ENCODE measurements around the gene CALD1.

Gene CALD1

DNA sequence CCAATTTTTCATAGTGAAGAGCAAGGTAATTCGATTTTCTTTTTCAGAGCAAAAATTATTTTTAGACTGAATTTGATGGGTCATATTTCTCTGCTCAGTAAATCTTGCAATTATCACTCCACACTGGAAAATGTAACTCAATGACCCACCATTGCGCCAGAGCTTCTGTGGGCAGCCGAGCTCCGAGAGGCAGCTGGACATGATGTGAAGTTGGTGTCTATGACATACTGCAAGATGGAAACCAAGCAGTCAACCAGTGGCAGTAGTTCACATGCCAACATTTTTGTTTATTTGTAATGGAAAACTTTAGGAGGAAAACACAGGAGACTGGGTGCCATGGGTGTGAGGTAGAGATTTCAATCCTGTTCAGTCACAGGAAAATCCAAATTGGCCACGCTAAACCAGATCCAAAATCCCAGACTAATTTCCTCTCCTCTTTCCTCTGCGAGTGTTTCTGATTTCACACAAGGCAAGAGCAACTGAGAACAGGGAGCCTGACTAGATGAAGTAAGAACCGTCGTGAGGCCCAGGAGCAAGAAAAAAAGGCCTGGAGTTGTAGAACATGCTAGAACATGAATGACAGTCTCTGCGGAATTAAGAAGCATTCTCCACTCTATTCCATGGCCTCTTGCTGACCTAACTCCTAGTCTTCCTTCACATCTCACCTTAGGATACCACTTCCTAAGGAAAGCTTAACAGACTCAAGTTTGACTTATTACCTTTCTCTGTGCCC, 39.3 kb downstream of the CALD1 start:
- no peak for DNase-seq (ENCODE audit: insufficient read length, low spot score)
- TF ChIP-seq TAF1 (IDR thresholded peaks at IDR 0.05; ENCODE audit: low read depth, low read length): no peak
- no peak for TF ChIP-seq POLR2AphosphoS5 (IDR thresholded peaks at IDR 0.05; ENCODE audit: low read depth, low read length)
- TF ChIP-seq SPI1 (IDR thresholded peaks at IDR 0.05; ENCODE audit: low read depth, low read length): no peak
- no peak for TF ChIP-seq PAX5 (IDR thresholded peaks at IDR 0.05; ENCODE audit: insufficient read depth, low read length, severe bottlenecking)
- TF ChIP-seq POU2F2 (IDR thresholded peaks at IDR 0.05; ENCODE audit: low read depth, low read length): no peak
- no peak for TF ChIP-seq POLR2A (IDR thresholded peaks at IDR 0.05; ENCODE audit: low read depth, low read length)
- FAIRE-seq: no peak

DNA sequence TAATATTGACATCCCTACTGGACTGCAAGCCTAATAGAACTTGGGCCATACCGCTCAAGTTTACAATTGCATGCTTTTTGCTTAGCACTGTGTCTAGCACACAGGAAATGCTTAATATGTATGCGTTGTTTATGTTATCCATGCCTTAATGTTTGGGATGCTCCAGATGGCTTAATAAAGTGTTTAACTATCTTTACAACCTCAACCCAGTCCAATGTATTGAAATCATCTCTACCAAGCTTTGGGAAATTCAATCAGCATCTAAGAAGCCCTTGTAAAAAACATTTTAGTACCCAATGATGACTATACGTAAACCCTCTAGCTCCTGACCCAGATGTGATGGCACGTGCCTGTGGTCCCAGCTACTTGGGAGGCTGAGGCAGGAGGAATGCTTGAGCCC, 40.0 kb downstream of the CALD1 start:
- DNase-seq (ENCODE audit: insufficient read length, low spot score): no peak
- no peak for TF ChIP-seq POLR2AphosphoS5 (IDR thresholded peaks at IDR 0.05; ENCODE audit: low read depth, low read length)
- no peak for FAIRE-seq

DNA sequence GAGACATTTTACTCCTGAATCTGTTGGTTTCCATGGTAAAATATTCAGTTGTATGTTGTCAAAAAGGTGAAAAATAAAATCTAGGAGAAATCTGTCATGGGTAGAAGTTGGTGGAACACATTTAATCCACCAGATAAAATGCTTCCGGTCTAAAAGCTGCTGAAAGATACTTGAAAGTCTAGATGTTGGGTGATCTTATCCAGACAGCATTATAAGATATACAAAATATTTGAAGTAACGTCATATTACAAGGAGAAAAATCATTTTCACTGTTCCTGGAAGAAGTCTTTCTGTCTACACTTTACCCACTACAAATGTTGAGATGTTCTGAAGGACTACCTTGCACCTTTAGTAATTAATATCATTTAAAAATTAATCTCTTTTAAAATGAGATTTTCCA, 40.9 kb downstream of the CALD1 start:
- FAIRE-seq (no peak), DNase-seq (ENCODE audit: insufficient read length, low spot score) (no peak)
- no peak for TF ChIP-seq POLR2AphosphoS5 (IDR thresholded peaks at IDR 0.05; ENCODE audit: low read depth, low read length)
- TF ChIP-seq TAF1 (IDR thresholded peaks at IDR 0.05; ENCODE audit: low read depth, low read length): no peak
- no peak for TF ChIP-seq POLR2A (IDR thresholded peaks at IDR 0.05; ENCODE audit: low read depth, low read length)
- no peak for TF ChIP-seq POU2F2 (IDR thresholded peaks at IDR 0.05; ENCODE audit: low read depth, low read length)
- no peak for TF ChIP-seq SPI1 (IDR thresholded peaks at IDR 0.05; ENCODE audit: low read depth, low read length)
- TF ChIP-seq PAX5 (IDR thresholded peaks at IDR 0.05; ENCODE audit: insufficient read depth, low read length, severe bottlenecking): no peak

GRCh38 chr7:134820778-134821177, 41.3 kb downstream of the CALD1 start:
- no peak for TF ChIP-seq POU2F2 (IDR thresholded peaks at IDR 0.05; ENCODE audit: low read depth, low read length)
- TF ChIP-seq POLR2AphosphoS5 (IDR thresholded peaks at IDR 0.05; ENCODE audit: low read depth, low read length): no peak
- TF ChIP-seq TAF1 (IDR thresholded peaks at IDR 0.05; ENCODE audit: low read depth, low read length): no peak
- TF ChIP-seq SPI1 (IDR thresholded peaks at IDR 0.05; ENCODE audit: low read depth, low read length): no peak
- no peak for TF ChIP-seq POLR2A (IDR thresholded peaks at IDR 0.05; ENCODE audit: low read depth, low read length)
- TF ChIP-seq PAX5 (IDR thresholded peaks at IDR 0.05; ENCODE audit: insufficient read depth, low read length, severe bottlenecking): no peak
- FAIRE-seq (no peak), DNase-seq (ENCODE audit: insufficient read length, low spot score) (no peak)

GRCh38 chr7:134823400-134823799, 44.0 kb downstream of the CALD1 start:
- DNase-seq (ENCODE audit: insufficient read length, low spot score): no peak
- FAIRE-seq: no peak
- TF ChIP-seq POLR2A (IDR thresholded peaks at IDR 0.05; ENCODE audit: low read depth, low read length) (no peak), TAF1 (IDR thresholded peaks at IDR 0.05; ENCODE audit: low read depth, low read length) (no peak), POLR2AphosphoS5 (IDR thresholded peaks at IDR 0.05; ENCODE audit: low read depth, low read length) (no peak), PAX5 (IDR thresholded peaks at IDR 0.05; ENCODE audit: insufficient read depth, low read length, severe bottlenecking) (no peak), SPI1 (IDR thresholded peaks at IDR 0.05; ENCODE audit: low read depth, low read length) (no peak), POU2F2 (IDR thresholded peaks at IDR 0.05; ENCODE audit: low read depth, low read length) (no peak)

DNA sequence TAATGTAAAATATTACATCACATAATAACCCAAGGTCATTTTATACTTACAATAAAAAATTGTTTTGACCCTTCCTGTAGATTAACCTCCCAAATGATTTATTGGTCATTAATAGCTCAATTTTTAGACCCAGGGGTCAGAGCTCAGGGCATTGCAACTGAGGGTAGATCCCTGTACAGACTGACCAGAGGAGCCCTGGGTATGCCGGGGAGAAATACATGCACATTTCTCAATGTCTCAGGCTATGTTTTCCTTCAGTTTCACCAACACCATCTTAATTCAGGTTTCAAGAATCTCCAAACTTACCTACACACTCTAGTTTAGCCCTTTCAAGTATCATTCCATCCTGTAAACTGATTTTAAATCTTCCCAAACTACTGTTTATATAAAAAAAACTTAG, 46.2 kb downstream of the CALD1 start:
- no peak for FAIRE-seq
- DNase-seq (ENCODE audit: insufficient read length, low spot score): no peak
- TF ChIP-seq PAX5 (IDR thresholded peaks at IDR 0.05; ENCODE audit: insufficient read depth, low read length, severe bottlenecking) (no peak), POLR2AphosphoS5 (IDR thresholded peaks at IDR 0.05; ENCODE audit: low read depth, low read length) (no peak), POU2F2 (IDR thresholded peaks at IDR 0.05; ENCODE audit: low read depth, low read length) (no peak), POLR2A (IDR thresholded peaks at IDR 0.05; ENCODE audit: low read depth, low read length) (no peak), TAF1 (IDR thresholded peaks at IDR 0.05; ENCODE audit: low read depth, low read length) (no peak), SPI1 (IDR thresholded peaks at IDR 0.05; ENCODE audit: low read depth, low read length) (no peak)

DNA sequence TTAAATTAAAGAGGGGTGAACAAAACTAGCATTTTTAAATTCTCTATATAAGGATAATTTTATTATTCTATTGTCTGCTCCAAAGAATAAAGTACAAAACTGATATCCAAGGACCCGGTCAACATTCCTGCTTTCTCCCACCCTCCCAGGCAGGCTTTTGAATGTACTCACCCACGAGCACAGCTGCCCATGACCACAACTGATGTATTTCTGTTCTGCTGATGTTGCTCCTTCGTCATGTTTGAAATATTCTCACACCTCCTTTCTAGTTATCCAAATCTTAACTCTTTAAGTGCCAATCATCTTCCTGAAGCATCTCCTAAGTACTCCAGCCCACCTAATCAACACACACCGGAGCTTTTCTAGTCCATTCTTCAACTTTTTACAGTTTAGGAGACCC, 46.7 kb downstream of the CALD1 start:
- TF ChIP-seq POLR2A (IDR thresholded peaks at IDR 0.05; ENCODE audit: low read depth, low read length): no peak
- no peak for TF ChIP-seq TAF1 (IDR thresholded peaks at IDR 0.05; ENCODE audit: low read depth, low read length)
- TF ChIP-seq POLR2AphosphoS5 (IDR thresholded peaks at IDR 0.05; ENCODE audit: low read depth, low read length): no peak
- FAIRE-seq: no peak
- DNase-seq (ENCODE audit: insufficient read length, low spot score): no peak

GRCh38 chr7:134827436-134827835, 48.0 kb downstream of the CALD1 start:
- DNase-seq (ENCODE audit: insufficient read length, low spot score) (no peak), FAIRE-seq (no peak)
- no peak for TF ChIP-seq SPI1 (IDR thresholded peaks at IDR 0.05; ENCODE audit: low read depth, low read length)
- TF ChIP-seq POLR2A (IDR thresholded peaks at IDR 0.05; ENCODE audit: low read depth, low read length): no peak

GRCh38 chr7:134827889-134828288, 48.5 kb downstream of the CALD1 start:
- FAIRE-seq (no peak), DNase-seq (ENCODE audit: insufficient read length, low spot score) (no peak)
- TF ChIP-seq POLR2A (IDR thresholded peaks at IDR 0.05; ENCODE audit: low read depth, low read length) (no peak), POLR2AphosphoS5 (IDR thresholded peaks at IDR 0.05; ENCODE audit: low read depth, low read length) (no peak), POU2F2 (IDR thresholded peaks at IDR 0.05; ENCODE audit: low read depth, low read length) (no peak), TAF1 (IDR thresholded peaks at IDR 0.05; ENCODE audit: low read depth, low read length) (no peak), SPI1 (IDR thresholded peaks at IDR 0.05; ENCODE audit: low read depth, low read length) (no peak), PAX5 (IDR thresholded peaks at IDR 0.05; ENCODE audit: insufficient read depth, low read length, severe bottlenecking) (no peak)

GRCh38 chr7:134828361-134828760, 48.9 kb downstream of the CALD1 start:
- FAIRE-seq: no peak
- DNase-seq (ENCODE audit: insufficient read length, low spot score): no peak
- TF ChIP-seq POLR2A (IDR thresholded peaks at IDR 0.05; ENCODE audit: low read depth, low read length): no peak
- TF ChIP-seq POU2F2 (IDR thresholded peaks at IDR 0.05; ENCODE audit: low read depth, low read length): no peak
- no peak for TF ChIP-seq SPI1 (IDR thresholded peaks at IDR 0.05; ENCODE audit: low read depth, low read length)
- no peak for TF ChIP-seq TAF1 (IDR thresholded peaks at IDR 0.05; ENCODE audit: low read depth, low read length)
- no peak for TF ChIP-seq POLR2AphosphoS5 (IDR thresholded peaks at IDR 0.05; ENCODE audit: low read depth, low read length)
- TF ChIP-seq PAX5 (IDR thresholded peaks at IDR 0.05; ENCODE audit: insufficient read depth, low read length, severe bottlenecking): no peak

Measured in GM12891 (cell line).